Activated CD8-positive, alpha-beta memory T cell treated with anti-CD3 and anti-CD28 coated beads, Interleukin-2, amount 50 U/mL, for 1 hour (primary cell): ENCODE measurements around the gene TNFRSF12A.

ENCODE experiments used
- DNase-seq: peaks from one replicate; pipeline ENCODE4 v3.0.0-alpha.2; 2020; ENCODE audit errors: extremely low read depth

TNFRSF12A gene

DNA sequence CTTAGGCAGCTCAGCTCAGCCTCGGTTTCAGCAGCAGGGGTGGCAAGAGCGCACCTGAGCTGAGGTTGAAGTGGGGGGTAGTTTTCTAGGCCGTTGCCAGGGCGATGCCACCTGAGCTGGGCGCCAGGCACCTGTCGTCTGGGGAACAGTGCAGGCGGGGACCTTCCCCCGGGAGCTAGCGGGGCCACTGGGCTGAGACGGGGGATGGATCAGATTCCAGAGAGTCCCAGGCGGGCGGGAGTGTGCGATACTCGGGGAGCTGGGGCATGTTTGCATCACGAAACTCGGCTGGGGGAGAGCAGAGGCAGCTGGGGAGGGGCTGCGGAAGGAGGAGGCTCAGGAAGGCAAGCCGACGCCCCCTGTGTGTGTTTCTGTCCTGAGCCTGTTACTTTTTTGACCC, 7.9 kb upstream of the TNFRSF12A start:
- no peak for DNase-seq

DNA sequence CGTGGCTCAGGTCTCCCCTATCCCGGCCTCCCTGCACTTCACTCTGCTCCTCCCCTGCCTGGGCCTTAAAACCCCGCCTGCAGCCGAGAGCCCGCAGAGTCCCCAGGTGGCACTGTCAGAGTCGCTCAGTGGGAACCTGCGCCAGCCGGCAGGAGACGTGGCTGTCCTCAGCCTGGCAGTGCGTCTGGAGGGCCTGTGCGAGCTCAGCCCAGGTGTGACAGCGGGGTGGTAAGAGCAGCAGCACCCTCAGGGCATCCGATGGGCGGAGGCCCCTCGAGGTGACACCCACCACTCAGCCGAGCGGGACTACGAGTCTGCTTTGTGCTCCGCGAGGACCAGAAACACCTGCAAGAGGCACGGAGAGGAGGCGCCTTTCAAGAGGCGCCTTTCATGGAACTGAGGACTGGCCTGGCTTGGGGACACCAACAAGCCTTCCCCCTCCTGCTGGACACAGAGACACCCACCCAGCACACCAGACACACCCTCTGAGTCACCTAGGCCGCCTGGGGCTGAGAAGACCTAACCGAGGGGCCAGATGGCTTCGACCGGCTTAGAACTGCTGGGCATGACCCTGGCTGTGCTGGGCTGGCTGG, 7.2 kb upstream of the TNFRSF12A start, which contains the start of gene CLDN9:
Gene CLDN9, plus strand, starts transcription at position 96 of the 593 bp plus-strand sequence. Its CDS starts 440 bp downstream, at position 536.
- DNase-seq, result no peak

DNA sequence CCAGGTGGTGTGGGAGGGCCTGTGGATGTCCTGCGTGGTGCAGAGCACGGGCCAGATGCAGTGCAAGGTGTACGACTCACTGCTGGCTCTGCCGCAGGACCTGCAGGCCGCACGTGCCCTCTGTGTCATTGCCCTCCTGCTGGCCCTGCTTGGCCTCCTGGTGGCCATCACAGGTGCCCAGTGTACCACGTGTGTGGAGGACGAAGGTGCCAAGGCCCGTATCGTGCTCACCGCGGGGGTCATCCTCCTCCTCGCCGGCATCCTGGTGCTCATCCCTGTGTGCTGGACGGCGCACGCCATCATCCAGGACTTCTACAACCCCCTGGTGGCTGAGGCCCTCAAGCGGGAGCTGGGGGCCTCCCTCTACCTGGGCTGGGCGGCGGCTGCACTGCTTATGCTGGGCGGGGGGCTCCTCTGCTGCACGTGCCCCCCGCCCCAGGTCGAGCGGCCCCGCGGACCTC, 6.6 kb upstream of the TNFRSF12A start:
- no peak for DNase-seq

DNA sequence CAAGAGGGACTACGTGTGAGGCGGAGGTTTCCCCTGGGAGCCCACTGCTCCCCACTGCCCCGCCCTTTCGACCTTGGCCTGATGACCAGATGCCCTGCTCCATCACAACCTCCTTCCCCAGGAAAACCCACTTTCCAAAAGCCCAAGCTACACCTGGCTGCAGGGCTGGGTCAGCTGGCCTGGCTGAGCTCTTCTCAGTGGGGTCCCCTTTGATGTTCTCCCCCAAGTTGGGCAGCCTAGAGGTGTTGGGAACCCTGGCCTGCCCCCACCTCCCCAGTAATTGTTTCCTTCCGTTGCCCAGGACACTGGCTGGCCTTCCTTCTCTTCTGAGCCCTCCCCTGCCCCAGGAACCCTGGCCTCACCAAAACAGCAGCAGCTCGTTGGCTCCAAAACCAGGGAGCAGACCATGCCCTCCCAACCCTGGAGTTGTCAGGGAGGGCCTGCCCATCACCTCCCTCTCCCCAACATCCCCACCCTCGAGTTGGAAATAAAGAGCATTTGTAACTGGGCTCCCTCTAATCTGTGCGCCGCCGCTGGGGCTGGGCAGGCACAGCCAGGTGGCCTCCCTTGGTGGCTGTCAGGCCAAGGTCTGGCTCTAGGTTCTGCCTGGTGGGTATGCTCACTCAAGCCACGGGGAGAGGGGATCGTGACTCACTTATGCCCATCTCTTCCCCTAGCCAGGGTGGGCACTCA, 6.0 kb upstream of the TNFRSF12A start:
- DNase-seq, result no peak

DNA sequence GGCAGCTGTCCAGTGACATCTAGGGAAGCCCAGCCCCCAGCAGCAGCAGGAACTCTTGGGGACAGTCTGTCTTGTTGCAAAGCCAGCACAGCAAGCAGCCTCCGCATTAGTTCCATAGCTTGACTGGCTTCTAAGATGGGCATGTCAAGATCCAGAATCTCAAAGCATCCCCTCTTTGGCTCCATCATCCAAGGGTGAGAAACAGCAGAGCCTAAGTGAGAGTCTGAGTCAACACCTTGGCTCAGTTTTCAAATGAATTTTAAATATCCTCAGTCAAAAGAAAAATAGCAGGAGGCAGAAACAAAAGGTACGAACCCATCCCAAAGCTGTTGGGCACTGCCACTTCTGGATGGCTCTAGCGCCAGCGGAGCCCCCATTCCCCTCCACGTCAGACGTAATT, 5.2 kb upstream of the TNFRSF12A start:
- no peak for DNase-seq

DNA sequence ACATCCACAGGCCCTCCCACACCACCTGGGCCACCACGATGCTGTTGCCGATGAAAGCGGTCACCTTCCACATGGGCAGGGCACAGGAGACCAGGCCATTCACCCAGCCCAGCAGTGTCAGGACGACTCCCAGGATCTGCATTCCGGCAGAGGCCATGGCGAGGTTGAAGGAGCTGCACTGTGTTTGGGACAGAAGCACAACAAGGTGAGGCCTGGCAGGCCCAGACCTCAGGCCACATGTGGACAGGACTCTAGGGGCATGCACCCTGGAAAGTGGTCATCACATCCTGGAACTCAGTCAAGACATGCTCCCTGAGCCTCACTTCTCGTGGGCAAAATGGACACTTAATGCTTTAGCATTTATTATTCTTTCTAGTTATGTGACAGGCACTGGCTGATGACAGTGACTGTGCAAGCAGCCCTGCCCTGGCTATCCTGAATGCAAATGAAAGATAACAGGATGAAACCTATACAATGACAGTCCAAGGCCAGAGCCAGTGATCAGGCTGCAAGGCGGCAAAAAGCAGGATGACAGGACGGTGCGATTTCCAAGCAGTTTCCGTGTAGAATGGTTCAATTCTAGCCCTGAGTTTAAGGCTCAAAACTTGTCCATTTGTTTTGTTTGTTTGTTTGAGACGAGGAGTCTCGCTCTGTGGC, 4.2 kb upstream of the TNFRSF12A start:
- no peak for DNase-seq

DNA sequence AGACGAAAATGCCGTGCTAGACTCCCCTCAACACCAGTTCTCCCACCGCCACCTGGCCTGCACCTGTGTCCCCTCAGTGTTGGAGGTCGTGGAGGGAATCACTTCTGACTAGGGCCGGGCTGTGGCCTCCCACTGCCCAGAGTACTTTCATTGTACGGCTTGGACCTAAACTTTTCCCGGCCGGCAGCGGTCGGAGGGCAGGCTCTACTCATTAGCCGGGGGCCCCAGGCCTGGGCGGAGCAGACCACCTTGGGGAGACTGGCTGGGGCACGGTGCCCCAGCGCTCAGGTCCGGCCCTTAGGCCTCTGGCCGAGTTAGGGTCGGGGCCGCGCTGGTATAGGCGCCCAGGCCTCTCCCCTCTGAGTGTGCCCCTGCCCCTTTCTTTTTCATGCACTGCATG, 2.8 kb upstream of the TNFRSF12A start:
- no peak for DNase-seq

DNA sequence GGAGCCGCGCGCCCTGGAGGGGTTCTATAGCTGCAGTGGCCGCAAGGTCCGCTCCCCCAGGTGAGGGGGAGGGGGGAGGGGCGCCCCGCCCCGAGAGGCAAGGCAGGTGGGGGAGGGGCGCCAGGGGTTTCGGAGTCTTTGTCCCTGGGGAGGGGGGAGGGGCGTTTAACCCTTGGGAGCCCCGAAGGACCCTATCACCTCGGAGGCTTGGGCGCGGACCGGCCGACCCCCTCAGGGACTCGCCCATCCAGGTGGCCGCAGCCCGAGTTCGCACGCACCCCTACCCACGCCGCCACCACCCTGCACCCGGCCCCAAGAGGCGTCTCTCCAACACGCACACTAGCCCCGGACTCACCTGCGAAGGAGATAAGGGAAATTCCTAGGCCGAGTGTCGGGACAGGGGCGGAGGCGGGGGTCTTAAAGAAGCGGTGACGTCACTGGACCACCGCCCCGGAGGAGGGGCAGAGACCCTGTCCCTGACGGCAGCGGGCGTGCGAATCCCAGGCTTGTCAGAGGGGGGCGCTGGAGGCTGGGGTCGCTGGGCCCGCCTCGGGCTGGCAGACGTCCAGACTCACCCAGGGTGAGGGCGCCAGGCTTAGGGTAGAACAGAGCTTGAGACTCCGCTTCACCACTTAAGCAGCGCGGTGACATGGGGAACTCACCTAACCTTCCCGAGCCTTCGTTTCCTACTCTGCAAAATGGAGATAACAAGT, 2.2 kb upstream of the TNFRSF12A start, which contains the start of gene CLDN6:
Gene CLDN6, minus strand, starts transcription at position 390 of the 713 bp plus-strand sequence. CDS start 2,162 bp downstream, outside the sequence.
- no peak for DNase-seq

DNA sequence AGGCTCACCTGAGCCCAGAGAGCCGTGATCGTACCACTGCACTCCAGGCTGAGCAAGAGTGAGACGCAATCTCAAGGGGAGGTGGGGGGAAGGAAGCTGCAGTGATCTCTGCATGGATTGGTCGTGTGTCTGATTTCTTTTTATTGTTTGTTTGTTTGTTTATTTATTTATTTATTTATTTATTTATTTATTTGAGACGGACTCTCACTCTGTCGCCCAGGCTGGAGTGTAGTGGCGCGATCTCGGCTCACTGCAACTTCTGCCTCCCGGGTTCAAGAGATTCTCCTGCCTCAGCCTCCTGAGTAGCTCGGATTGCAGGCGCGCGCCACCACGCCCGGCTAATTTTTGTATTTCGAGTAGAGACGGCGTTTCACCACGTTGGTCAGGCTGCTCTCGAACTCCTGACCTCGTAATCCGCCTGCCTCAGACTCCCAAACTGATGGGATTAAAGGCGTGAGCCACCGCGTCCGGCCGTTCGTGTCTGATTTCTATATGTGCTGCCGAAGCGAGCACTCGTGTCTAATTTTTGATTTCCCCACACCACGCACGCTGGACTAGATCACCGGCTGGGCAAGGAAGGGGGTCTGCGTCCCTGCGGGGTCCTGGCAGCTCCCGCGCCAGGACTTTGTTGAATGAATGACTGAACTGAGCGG, 448 bp upstream of the TNFRSF12A start:
- no peak for DNase-seq

DNA sequence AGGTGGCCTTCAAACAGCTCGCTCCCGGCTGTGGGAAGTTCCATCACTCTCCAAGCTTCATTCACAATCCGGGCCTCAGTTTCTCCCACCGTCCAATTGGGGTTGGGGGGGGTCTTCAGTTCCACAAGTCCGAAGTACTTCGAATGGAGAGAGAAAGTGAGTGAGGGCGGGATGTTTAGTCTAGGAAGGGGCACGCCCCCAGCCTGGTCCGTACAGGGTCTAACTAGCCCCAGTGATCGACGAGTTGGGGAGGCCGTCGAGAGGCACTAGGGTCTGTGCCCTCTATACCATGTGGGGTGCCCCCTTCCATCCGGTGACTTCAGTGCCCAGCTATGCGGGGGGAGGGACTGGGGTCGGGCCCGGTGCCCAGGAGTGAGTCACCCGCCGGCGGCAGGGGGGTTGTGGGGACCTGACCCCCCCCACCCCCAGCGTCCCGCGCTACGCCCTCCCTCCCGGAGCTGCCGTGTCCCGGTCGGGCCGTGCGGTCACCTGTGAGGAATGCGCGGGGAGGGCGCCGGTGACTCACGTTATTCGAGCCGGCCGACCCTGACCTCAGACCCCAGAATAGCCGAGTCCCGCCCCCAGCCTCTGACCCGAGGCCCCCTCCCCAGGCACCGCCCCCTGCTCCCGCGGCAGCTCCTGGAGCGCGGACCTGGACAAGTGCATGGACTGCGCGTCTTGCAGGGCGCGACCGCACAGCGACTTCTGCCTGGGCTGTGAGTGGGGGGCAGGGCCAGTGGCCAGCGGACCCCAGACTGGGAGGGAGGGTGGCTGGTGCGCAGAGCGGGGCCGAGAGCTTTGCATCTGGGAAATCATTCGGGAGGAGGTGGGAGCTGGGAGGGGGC, 658 bp downstream of the TNFRSF12A start:
- peak; percentile 40 for DNase-seq

DNA sequence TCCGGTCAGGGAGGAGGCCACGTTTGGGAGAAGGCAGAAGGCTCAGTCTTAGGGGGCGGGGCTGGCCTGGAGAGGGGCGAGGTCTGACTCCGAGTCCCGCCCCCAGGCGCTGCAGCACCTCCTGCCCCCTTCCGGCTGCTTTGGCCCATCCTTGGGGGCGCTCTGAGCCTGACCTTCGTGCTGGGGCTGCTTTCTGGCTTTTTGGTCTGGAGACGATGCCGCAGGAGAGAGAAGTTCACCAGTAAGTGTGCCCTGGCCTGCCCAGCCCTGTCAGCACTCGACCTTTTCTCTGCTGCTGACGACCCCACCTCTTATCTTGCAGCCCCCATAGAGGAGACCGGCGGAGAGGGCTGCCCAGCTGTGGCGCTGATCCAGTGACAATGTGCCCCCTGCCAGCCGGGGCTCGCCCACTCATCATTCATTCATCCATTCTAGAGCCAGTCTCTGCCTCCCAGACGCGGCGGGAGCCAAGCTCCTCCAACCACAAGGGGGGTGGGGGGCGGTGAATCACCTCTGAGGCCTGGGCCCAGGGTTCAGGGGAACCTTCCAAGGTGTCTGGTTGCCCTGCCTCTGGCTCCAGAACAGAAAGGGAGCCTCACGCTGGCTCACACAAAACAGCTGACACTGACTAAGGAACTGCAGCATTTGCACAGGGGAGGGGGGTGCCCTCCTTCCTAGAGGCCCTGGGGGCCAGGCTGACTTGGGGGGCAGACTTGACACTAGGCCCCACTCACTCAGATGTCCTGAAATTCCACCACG, 1.5 kb downstream of the TNFRSF12A start:
- peak; percentile 65 for DNase-seq

DNA sequence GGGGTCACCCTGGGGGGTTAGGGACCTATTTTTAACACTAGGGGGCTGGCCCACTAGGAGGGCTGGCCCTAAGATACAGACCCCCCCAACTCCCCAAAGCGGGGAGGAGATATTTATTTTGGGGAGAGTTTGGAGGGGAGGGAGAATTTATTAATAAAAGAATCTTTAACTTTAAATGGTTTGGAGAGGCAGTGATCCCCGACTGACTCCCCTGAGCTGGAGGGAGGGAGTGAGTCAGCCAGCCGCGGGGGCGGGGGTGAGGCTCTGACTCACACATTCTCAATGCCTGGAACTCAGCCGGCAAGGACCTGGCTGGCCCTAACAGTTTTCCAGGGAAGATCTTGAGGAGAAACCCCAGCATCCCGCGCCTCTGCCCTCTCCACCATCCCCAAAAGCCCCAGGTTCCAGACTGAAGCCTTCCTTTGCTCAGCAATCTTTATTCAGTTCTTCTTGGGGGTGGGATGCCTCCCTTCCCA, 2.1 kb downstream of the TNFRSF12A start:
- peak; percentile 65 for DNase-seq

DNA sequence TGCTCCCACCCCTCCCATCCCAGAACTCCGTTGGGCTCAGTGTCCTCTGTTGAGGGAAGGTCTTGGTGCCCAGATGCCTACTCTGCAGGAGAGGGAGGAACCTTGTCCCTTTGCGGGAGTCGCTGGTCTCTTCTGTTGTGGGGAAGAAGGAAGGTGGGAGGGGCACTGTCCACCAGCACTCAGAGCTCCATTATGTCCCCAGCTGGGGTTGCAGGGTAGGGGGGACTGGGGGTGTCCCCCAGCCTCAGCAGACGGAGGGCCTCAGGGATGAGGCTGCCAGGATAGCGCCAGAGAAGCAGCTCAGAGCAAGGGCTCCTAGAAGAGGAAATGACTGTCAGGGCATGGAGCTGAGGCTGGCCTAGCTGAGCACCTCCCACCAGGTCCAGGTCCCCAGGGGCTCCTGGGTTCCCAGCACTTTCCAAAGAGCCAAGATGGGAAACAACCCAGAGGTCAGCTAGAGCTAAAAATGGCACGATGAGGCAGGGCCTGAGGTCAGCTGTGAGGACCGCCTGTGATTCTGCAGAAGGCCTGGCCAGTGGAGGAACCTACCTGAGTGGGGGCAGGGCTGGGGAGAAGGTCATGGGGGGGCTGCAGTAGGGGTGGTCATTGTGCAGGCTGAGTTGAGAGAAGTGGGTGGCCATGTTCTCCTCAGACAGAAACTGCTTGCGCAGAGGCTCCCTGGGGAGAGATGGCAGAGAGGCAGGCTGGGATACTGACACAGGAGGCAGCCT, 2.7 kb downstream of the TNFRSF12A start:
- no peak for DNase-seq

DNA sequence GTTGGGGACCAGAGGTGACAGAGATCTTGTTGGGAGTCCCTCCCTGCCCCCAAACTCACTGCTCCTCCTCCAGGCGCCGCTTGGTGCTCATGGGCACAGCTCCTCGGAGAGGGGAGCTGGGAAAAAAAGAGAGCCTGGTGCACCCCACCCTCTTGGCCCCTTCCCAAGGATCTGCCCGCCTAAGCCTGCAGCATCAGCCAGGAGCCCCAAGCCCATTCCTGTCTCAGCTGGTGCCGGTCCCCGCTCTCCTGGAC, 3.2 kb downstream of the TNFRSF12A start:
- DNase-seq, result no peak

DNA sequence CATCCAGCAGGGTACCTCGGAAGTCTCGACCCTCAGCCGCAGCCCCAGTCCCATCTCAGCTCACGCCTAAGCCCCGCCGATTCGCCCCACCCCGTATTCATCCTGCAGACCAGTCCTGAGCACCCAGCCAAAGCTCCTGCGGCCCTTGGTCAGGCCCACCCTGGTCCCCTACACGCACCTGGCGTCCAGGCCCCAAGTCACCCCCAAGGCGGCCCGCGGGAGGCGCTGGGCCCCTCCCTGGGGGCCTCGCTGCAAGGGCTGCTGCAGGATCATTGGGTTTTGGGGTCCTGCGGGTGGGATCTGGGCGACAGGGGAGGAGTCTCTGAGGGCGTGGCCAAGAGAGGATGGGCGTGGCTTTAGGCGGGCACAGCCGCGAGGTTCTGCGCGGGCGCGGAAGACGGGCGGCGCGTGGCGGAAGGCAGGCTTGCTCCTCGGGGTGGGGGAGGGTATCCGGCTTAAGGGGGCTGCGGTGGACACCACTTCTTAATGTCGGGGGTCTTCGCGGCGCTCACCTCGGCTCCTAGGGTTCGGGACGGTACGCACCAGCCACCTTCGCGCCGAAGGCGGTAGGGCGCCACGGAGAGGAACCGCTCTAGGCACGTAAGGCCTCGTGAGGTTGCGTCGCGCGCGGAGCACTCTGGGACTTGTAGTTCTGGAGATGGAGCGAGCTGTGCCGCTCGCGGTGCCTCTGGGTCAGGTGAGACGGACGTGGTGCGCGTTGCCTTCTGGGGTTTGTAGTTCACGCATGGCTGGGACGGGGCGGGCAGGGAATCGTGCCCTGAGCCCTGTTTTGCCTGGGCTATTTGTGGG, 3.7 kb downstream of the TNFRSF12A start, which contains the start of the genes HCFC1R1 and THOC6:
Gene HCFC1R1, minus strand, starts transcription at position 274 of the 810 bp plus-strand sequence. Its CDS starts 1 bp downstream, at position 273.
Gene THOC6, plus strand, starts transcription at position 367 of the 810 bp plus-strand sequence. Its CDS starts 292 bp downstream, at position 659.
- peak; percentile 77 for DNase-seq

DNA sequence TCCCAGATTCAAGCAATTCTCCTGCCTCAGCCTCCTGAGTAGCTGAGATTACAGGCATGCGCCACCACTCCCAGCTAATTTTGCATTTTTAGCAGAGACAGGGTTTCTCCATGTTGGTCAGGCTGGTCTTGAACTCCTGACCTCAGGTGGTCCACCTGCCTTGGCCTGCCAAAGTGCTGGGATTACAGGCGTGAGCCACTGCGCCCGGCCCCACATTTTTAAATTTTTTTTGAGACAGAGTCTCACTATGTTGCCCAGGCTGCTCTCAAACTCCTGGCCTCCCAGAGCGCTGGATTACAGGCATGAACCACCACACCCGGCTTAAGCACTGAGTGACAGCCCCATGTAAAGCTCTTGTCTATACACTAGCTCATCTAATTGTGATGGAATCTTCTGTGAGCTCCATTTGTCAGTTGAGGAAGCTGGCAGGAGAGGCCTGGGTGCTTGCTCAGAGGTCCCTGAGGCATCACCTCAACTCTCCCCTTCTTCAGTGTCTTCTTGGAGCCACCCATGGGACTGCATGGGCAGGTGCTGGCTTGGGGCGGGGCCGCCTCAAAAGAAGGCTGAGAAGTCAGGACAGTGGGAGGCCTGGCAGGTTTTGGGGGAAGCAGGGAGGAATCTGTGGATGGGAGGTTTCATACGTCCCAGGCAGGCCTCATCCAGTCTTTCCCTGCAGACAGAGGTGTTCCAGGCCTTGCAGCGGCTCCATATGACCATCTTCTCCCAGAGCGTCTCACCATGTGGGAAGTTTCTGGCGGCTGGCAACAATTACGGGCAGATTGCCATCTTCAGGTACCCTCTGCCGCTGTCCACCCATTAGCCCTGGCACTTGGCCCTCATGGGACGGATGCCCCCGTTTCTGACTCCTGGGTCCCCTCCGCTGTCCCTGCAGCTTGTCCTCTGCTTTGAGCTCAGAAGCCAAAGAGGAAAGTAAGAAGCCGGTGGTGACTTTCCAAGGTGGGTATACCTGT, 5.1 kb downstream of the TNFRSF12A start:
- DNase-seq, result no peak

DNA sequence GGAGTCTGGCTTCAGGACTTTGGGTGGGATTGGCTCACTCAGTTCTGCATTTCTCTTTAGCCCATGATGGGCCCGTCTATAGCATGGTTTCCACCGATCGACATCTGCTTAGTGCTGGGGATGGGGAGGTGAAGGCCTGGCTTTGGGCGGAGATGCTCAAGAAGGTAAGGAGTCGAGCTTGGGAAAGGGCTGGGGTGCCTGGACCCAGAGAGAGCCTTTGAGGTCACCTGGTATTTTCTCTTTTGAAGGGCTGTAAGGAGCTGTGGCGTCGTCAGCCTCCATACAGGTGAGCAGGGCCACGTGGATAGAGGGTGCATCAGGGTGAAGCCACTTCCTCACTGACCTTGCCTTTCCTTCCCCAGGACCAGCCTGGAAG, 5.8 kb downstream of the TNFRSF12A start:
- no peak for DNase-seq
